Measurements from ENCODE around the gene PTPRU.

Gene PTPRU

DNA sequence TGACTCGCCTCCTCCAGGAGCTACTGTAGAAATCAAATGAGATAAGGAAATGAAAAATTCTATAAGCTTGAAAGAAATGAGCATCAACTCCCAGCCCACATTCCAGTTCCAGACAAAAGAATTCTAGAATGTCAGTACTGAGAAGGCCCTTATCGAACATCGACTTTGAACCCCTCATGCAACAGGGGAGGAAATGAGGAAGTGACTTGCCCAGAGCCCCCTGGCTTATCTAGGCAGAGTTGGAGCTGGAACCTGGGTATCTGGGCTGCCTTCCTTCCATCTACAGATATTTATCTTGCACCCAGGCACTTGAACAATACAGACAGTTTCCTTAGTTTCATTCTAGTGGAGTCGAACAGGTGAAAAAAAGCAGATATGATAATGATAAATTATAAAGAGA is 27.9 kb upstream of the PTPRU start:
- in situ Hi-C loops (cut with MboI; ENCODE audit: low sequenced_read_pairs, unreplicated experiment), result no loop called here
- TF ChIP-seq, protein P1, sequence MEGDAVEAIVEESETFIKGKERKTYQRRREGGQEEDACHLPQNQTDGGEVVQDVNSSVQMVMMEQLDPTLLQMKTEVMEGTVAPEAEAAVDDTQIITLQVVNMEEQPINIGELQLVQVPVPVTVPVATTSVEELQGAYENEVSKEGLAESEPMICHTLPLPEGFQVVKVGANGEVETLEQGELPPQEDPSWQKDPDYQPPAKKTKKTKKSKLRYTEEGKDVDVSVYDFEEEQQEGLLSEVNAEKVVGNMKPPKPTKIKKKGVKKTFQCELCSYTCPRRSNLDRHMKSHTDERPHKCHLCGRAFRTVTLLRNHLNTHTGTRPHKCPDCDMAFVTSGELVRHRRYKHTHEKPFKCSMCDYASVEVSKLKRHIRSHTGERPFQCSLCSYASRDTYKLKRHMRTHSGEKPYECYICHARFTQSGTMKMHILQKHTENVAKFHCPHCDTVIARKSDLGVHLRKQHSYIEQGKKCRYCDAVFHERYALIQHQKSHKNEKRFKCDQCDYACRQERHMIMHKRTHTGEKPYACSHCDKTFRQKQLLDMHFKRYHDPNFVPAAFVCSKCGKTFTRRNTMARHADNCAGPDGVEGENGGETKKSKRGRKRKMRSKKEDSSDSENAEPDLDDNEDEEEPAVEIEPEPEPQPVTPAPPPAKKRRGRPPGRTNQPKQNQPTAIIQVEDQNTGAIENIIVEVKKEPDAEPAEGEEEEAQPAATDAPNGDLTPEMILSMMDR (IDR thresholded peaks at IDR 0.05; ENCODE audit: borderline replicate concordance, control extremely low read depth, extremely low read depth, insufficient read depth, missing control alignments), result no peak
- no peak for DNase-seq (ENCODE audit: low spot score)

DNA sequence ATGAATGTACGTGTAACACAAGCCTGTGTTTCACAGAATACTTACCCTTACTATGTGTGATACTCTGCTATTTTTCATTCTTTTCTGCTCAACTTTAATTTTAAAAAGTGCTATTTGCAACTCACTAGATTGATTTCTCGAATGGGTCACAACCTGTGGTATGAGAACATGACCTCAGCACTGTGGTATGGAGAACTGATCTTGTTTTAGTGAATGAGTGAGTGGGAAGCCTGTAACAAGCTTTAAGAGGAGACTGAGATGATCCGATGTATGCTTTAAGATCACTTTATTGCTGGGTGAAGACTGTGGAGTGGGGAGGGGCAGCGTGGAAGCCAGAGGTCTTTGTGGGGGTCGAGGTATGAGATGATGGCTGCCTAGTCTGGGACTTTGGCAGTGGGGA is 27.1 kb upstream of the PTPRU start:
- in situ Hi-C loops (cut with MboI; ENCODE audit: low sequenced_read_pairs, unreplicated experiment), result no loop called here
- DNase-seq (ENCODE audit: low spot score), result no peak
- TF ChIP-seq, protein P1 (IDR thresholded peaks at IDR 0.05; ENCODE audit: borderline replicate concordance, control extremely low read depth, extremely low read depth, insufficient read depth, missing control alignments), result no peak

DNA sequence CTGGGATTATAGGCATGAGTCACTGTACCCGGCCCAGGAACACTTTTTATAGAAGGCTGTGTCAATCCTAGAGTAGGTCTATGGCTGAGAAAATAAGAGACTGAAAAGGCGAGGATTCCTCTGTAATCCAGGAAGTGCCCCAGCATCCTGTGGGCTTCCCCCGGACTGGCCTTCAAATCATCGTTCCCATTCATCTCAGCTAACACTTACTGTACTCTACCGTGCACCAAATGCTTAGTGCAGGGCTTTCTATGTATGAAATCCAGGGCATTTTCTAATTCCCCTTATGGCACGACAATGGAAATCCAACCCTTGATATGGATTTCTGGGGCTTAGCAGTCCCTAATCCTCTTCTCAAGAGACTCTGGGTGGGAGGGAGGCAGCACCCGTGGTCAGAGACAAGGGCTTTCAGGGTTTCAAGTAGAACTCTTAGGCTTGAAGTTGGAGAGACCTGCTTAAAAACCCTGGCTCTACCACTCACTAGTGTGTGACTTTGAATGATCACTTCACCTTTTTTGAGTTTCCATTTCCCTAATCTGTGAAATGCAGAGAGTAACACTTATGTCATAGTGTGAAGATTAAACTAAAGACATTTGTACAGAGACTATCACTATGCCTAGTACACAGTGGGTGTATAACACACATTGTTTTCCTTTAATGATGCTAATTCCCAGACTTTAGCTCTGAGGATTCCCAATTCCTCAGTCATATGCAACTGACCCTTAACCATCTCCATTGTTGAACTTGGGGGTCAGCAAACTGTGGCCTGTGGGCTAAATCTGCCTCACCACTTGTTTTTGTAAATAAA is 25.8 kb upstream of the PTPRU start:
- TF ChIP-seq, protein P1 (IDR thresholded peaks at IDR 0.05; ENCODE audit: borderline replicate concordance, control extremely low read depth, extremely low read depth, insufficient read depth, missing control alignments), result no peak
- in situ Hi-C loops (cut with MboI; ENCODE audit: low sequenced_read_pairs, unreplicated experiment), result no loop called here
- DNase-seq (ENCODE audit: low spot score), result peak; percentile 75

DNA sequence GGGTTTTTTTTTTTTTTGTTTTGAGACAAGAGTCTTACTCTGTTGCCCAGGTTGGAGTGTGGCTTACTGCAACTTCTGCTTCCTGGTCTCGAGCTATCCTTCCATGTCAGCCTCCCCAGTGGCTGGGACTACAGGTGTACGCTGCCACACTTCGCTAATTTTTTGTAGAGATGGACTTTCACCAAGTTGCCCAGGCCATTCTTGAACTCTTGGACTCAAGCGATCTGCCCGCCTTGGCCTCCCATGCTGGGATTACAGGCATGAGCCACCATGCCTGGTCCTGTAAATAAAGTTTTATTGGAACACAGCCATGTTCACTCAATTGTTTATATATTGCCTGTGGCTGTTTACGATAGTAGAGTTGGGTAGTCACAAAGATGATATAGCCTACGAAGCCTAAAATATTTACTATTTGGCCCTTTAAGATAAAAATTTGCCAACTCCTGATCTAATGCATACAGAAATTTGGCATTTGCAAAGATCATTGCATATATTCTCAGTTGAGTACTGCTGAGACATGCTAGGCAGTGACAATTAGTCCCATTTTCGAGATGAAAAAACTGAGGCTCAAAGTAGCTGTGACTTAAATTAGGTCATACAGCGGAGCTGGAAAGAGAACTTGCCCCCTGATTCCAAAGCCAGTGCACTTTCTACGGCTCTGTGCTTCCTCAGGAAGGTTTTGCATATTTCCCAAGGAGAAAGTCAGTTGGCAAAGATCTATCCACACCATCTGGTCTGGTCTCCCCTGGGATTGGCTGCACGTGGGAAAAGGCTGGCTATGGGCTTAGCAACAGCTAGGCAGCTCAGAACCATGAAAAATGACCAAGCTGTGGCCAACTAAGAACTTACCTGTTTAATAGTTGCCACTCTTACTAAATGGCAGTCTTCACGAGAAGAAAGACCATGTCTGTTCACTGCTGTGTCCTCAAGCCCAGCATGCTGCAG is 25.0 kb upstream of the PTPRU start:
- DNase-seq (ENCODE audit: low spot score), result no peak
- TF ChIP-seq, protein P1 (IDR thresholded peaks at IDR 0.05; ENCODE audit: borderline replicate concordance, control extremely low read depth, extremely low read depth, insufficient read depth, missing control alignments), result no peak
- in situ Hi-C loops (cut with MboI; ENCODE audit: low sequenced_read_pairs, unreplicated experiment), result no loop called here

DNA sequence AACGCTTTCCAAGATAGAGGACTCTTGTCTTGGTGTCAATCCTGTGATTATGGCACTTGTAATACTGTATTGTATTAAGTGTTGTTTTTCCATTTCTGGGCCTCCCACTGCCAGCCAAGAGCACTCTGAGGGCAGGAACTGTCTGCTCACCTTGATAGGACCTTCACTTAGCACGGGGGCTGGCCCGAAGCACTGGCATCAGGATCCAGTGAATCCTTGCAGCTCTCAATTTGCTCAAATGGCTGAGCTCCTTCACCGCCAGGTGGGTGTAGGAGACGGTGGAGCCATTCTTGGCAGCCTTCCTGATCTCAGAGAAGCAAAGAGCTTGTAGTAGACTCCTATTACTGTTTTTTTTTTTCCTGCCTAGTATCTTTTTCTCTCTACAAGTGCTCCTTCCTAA is 23.3 kb upstream of the PTPRU start:
- TF ChIP-seq, protein P1 (IDR thresholded peaks at IDR 0.05; ENCODE audit: borderline replicate concordance, control extremely low read depth, extremely low read depth, insufficient read depth, missing control alignments), result no peak
- no peak for DNase-seq (ENCODE audit: low spot score)
- in situ Hi-C loops (cut with MboI; ENCODE audit: low sequenced_read_pairs, unreplicated experiment), result no loop called here

DNA sequence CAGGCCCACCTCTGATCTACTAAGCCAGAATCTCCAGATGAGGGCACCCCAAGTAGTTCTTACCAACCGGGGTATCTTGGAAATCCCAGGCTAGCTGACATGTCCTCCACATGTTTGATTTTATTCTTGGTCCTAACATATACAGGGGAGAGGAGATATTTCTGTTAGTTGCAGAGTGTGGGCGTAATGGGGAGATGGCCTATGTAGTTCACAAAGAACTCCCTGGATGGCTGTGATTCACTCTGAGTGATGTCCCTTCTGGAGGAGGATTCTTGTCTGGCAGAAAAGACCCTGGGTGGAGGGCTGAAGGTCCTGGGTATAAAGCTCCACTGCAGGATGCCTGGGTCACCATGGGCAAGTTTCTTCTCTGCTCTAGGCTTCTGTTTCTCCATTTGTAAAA is 18.7 kb upstream of the PTPRU start:
- TF ChIP-seq, protein P1 (IDR thresholded peaks at IDR 0.05; ENCODE audit: borderline replicate concordance, control extremely low read depth, extremely low read depth, insufficient read depth, missing control alignments), result no peak
- in situ Hi-C loops (cut with MboI; ENCODE audit: low sequenced_read_pairs, unreplicated experiment), result no loop called here
- DNase-seq (ENCODE audit: low spot score), result no peak
